ENCODE results near the gene GDF7.

Gene GDF7

DNA sequence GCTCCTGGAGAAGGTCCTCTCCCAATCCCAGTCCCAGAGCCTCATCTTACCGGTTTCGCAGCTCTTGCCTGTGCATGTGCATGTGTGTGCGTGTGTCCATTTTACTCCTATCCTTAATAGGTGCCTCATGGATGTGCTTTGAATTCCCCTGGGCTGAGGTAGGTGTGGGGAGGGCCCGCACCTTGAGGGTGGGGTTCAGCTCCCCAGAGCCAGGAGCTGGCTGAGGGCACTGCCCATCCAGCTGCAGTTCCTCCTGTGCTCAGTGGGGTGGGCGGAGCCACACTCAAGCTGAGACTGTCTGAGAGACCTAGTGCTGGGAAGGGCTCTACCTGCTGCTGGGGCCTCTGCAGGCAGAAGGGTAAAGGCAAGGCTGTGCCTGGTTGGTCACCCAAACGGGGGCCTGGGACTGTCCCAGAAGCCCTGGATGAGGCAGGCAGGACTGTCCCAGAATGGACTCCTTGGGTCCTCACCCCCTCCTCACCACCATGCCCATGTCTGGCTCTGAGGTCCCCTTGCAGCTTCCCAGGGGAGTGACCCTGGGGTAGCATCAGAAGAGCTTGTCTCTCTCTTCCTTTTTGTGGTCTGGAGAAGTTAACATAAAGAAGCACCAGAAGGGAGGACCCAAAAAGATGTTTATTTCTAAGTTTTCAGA is 8.9 kb downstream of the GDF7 start:
- DNase-seq: peak; percentile 5

DNA sequence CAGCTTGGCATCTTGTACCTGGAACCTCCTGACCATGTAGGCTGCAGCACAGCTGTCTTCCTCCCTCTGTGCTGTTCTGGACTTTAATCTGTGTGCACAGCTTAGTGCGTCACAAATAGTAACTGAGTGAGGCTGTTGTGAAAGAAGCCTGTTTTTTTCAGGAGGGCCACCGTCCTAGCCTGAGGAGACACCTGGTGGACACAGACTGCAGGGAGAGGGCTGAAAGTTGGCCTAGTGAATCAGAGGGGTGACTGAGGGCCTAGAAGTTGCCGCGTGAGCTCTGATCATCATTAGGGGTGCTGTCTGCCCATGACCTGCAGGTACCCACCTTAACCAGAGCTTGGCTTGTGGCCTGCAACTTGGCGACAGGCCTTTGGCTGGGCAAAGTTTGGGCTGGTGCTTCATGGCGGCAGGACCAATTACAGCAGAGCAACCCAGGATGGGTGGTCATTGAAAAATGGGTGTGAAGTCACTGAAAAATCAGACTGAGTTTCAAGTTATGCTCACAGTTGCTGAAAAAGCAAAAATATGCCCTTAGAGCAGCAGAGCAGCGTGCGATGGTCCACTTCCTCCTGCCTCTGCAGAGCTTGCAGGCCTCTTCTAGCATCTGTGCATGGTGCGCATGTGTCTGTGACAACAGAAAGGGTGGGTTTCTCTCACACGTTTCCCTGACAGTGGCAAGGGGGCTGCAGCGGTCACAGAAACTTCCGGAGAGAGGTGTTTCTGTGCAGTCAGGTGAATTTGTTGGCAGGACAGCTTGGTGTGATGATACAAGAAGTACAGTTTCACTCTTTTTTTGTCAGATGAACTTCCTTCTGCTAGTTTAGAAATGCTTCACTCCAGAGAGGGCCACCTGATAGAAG is 9.6 kb downstream of the GDF7 start:
- peak; percentile 1 for DNase-seq

DNA sequence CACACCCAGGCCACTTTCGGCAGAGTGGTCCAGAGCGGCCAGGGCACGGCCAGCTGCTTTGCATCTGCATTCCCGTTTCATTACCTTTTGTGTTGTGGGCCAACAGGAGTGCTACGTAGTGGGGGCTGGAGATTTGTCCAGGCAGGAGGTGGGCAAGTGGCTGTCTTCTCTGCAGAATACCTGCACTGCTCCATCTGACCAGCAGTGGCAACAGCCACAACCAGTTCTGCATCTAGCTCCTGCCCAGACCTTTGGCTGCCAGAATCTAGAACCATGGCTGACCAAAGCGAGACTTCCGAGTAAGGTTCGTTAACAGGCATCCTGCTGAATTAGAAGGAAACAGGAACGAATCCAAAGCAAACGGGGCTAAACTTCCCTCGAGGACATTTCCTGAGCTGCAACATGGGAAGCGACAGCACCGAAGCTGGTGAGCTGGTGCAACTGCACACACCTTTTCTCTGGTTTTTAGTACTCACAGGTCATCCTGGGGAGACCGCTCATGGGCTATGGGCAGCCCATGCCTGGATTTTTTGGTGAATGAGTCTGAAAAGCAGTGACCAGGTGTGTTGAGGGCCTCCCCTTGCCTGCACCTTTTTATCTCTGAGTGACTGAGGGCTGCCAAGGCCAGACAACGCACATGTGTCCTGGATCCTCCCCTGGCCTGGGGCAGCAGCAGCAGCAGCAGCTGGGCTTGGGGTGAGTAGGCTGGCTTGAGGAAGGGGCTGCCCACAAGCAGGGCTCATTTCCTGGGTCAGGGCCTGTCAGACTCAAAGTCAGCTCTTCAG is 10.5 kb downstream of the GDF7 start:
- DNase-seq: peak; percentile 4

DNA sequence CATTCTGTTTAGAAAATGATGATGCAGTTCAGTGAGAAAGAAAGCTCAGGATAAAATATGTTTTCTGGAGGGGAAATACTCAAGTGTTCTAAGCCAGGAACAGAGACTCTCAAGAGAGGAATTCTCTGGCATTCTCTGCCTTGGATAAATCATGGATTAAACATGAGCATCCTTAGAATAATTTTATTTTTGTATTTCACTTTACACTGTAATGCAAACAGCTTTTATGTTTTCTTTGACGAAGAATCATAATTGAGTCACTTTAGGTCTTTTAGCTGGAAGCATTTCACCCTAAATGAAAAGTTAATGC is 11.1 kb downstream of the GDF7 start:
- no peak for DNase-seq

DNA sequence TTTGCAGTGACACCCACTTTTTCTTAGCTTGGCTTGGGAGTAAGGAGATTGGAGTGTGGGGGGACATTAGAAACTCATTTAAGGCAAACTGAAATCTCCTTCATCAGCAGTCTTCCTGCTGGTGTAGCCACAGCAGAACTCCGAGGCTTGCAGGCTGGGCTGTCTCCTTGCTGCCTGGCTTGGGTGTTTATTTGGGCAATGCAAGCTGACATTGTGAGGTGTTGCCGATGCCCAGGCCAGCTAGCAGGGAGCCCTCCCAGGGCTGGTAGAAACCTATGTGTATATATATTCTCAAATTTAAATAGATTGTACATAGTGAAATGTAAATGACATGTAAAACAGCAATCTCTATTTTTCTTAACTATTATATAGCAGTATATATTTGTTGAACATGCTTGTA is 11.8 kb downstream of the GDF7 start:
- DNase-seq: no peak

DNA sequence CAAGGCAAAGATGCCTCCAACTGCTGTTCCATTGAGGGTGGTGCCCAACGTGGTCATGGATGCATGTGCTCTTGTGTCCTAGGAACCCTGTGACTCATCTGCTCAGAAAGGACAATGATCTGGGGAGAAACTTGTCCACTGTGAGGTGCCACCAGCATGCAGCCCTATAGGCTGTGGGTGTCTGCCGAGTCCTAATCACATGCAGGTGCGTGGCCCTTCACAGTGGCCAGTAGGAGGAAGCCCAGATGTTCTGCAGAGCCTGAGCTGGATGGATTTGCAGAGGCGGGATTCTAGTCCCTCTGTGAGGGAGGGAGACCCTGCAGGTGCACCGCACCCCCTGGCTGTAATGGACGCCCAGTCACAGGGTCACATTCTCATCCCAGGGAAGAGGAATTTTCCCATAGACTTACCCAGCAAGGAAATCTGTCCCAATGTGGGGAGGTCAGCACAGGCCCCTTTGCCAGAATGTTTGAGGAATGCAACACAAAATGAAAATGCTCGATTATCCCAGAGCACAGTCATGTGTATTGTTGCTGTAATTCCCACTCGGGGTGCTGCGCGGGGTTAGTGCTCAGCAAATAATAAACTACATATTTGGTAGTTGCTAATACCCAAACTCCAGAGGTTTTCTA is 13.9 kb downstream of the GDF7 start:
- DNase-seq: no peak

DNA sequence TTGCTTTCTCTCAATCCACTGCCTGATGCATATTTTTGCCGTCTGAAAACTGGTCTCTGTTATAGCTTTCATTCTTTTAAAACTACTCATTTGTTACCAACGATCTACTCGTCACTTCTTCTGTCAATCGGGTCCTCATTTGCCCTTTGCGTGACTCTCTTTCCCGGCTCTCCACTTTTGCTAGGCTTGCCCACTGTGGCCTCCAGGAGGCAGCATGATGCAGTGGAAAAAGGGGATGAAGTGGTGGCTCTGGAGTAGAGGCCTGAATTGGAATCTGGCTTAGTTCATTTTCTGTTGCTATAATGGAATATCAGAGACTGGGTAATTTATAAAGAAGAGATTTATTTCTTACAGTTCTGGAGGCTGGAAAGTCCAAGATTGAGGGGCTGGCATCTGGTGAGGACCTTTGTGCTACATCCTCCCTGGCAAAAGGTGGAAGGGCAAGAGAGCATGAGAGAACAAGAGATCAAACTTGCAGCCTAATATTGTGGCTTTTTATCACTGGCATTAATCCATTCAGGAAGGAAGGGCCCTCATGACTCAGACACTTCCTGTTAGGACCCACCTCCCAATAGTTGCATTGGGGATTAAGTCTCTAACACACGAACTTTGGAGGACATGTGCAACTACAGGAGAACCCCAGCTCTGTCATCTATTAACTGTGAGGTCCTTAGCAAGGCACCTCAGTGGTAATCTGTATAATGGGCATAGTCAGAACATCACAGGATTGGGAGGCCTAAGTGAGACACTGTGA is 15.4 kb downstream of the GDF7 start:
- no peak for DNase-seq

DNA sequence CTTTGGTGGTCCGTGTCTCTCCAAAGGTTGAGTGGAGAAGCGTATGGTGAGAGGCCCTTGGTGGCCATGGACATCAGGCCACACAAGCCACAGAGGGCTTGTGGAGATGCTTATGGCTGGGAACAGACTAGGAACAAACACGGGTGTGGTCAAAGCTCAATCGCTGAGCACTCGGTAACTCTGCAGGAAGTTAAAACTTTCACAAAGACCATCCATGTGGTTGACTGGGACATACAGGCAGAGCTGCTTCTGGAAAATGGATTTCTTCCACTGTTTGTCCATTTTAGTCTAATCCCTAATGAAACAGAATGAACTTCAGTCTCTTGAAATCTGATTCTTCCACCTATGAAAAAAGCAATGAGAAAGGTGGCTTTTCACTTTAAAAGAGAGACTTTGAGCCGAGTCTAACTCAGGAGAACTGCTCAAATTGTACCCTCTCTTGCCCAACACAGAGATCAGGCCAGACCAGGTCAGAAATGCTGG is 17.7 kb downstream of the GDF7 start:
- DNase-seq: no peak

DNA sequence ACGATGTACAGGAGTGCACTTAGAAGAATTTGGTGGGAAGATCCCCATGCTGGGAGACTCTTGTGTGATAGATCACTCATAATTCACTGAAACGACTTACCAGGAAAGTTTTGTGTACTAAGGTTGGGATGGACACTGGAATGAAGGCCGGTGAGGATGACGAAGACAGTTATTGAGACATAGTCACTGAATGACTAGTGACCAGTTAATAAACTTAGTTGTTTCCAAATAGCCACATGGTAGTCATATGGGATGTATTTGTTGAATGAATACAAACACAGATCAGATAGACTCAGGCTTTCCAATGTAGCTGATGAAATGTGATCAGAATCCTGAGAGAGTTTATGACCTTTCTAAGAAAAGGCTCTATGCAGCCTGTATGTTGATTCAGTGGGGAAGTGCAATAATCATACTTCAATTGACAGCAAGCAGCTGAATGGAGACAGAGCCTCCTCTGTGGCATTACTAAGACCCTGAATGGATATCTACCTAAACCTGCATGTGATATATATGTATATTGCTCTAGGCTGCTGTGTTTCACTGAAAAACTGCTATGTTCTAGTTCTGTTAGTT is 20.4 kb downstream of the GDF7 start:
- DNase-seq: no peak

DNA sequence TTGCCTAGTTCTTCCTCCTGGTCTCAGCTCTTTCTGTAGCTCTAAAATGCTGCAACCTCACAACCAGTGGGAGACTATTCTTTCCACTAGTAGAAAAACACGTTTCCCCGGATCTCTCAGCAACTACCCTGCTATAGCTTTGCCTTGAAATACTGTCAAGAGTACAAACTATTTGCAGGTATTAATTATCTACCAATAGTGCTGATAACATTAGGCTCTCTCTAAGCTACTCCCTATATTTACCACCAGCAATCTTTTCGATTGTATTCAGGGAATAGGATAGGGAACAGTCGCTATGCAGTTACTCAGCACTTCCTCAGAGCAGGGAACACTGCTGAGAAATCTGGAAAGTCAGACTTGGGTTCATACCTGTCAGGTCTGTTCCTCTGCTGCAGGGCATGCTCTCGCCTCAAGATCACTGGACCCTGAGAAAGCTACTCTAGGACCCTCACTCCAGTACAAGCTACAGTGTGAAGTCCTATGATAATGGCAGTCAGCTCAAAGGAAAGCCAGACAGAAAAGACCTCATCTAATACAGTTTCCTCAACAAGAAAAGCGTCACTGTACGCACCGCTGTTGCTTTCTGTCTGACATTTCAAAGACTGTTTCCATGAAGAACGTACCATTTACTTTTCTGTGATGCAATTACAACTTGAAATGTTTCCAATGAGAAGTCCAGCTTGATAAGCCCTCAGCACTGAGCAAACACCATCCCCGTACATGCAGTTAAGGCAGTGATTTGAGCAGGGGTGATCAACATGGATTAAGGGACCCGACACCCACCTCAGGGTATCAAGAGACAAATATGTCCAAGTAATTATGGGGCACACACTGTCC is 22.7 kb downstream of the GDF7 start:
- DNase-seq: no peak

DNA sequence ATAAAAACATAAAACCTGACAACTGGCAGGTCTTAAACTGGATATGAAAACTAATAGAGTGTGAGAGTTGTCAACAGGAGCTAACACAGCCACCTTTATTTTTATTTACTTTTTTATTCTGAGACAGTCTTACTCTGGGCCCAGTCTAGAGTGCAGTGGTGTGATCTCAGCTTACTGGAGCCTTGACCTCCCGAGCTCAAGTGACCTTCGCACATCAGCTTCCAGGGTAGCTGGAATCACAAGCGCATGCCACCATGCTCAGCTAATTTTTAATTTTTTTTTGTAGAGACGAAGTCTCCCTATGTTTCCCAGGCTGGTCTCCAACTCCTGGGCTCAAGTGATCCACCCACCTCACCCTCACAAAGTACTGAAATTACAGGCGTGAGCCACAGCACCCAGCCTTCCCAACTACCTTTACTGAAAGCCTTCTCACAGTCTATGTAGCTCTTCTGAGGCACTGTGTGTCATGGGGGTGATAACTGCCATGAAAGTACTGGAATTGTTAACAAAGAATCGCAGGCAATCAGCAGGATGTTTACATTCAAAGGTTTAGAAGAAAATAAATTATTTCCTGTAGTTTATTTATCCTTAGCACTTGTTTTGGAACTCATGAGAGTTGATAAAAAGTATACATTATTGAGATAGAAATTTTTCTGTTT is 24.3 kb downstream of the GDF7 start:
- DNase-seq: no peak

DNA sequence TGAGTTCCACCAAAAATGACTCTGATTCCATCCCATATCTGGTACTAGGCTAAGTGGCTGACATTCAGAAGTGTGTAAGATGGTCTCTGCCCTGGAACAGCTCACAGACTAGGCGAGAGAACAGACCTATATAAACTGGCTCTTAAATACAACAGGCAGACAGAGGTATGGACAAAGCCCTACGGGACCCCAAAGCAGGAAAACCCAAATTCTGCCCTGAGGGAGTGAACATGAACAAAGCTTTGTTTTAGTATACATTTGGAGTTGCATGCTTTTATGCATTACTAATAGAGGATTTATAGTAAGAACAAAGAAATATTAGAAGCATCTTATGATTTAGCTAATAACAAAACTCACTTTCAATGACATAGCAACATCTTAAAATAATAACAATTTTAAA is 25.1 kb downstream of the GDF7 start:
- DNase-seq: no peak

DNA sequence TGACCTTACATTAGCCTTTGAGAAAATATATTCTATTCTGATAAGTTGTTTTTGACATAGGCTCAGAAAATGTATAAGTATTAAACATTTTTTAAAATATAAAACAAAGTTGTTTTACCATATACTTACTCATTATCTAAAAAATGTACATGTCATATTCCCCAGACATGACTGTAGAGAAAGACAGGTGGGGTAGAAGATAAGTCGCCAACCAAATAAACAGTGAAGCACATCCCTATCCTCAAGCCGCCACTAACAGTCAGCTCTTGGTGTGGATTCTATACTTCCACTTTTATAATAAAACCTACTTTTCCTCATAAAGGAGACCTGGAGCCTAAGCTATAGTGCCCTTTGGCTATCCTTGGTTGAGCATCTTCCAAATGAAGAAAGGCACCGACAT is 26.4 kb downstream of the GDF7 start:
- DNase-seq: no peak

DNA sequence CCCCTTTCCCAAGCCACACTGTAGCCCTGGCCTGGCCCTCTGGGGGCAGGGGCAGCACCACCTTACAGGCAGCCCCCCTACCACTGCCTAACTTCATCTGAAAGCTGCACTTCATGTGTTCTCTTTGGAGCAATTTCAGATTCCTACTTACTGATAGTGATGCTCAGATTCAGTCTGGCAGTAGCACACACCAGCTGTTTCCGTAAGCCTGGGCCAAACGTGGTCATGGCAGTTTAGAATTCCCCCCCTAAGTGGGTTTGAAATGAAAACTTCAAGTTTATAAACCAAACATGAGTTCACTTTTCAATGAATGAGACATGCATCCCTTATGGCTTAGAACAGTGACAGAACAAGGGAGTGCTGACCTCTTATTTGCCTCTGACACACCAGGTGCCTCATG is 29.4 kb downstream of the GDF7 start:
- no peak for DNase-seq

DNA sequence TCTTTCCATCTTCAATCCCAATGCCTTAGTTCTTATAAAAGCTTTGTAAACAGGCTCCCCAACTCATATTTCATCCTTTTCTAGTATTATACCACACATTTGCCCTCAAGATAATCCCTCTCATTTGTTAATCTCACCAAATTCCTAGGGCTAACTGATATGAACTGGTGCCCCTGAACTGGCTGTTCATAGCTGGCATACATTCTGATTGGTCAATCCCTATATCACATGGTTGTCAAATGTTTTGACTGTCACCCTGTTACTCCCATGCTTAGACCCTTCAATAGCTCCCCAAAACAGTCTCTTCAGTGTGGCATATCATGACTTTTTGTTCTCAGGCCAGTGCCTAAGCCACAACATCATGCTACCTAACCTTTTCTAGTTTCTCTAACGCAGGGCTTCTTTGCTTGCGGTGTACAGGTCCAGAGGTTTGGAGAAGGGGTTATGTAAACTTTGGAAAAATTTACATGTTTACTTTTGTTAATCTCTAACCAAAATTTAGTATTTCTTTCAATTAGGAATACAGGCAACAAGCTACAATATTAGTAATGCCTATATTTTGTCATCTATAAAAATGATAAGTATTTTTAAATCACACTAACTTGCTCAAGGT is 30.5 kb downstream of the GDF7 start:
- no peak for DNase-seq

DNA sequence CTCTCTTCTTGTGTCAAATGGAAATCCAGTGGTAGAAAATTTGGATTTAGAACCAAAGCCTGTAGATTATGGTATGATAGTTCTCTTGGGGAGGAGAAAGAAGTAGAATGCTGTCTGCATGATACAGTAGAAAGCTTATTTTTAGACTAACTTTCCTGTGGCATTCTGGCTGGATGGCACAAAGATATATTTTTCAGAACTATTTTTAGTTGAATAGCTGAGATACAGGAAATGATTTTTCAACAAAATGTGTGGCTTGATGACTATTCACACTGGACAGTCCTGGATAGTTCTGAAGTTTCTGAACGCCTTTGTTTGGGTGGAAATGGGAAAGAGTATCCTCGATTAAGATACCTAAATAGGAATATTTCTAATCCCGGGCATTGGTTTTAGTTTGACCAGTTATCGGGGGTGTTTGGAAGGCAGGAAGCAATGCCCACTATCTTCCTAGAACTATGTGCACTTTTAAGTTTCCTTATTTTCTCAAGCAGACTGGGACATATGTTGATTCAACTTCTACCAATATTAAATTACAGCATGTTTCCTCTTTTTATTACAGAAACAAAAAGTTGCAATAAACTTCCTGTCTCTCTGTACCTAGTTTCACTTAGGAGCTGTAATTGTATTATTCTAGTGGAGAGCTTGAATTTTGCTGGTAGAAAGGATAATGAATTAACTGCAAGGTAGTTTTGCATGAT is 32.1 kb downstream of the GDF7 start:
- no peak for DNase-seq

DNA sequence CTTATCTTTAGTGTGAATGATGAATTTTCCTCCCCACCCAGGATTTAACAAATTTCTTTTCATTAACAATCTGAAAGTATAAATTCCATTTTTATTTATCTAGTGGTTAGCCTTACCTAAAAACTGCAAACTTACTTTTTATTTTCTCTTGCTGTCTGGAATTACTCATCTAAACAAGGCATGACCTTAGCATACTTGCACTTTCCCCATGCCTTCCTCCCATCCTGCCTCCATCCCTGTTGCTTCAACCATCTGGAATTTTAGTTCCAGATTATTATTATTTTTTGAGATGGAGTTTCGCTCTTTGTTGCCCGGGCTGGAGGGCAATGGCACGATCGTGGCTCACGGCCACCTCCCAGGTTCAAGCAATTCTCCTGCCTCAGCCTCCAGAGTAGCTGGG is 35.6 kb downstream of the GDF7 start:
- no peak for DNase-seq

DNA sequence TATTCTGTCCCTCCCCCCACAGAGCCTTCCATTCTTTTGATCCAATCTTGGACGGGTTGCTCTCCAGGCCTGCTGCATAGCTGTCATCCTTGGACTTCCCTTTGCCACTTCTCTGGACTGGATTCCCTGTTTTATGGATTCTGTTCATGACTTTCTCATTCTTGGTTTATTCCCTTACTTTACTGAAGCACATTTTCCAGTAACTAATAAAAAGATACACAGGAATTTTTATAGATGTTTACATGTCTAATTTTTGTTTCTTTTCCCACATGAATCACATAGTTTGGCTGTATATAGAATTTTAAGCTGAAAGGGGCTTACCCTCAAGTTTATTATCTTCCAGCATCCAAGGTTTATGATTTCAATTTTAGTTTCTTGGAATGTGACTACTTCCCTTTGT is 37.9 kb downstream of the GDF7 start:
- no peak for DNase-seq

DNA sequence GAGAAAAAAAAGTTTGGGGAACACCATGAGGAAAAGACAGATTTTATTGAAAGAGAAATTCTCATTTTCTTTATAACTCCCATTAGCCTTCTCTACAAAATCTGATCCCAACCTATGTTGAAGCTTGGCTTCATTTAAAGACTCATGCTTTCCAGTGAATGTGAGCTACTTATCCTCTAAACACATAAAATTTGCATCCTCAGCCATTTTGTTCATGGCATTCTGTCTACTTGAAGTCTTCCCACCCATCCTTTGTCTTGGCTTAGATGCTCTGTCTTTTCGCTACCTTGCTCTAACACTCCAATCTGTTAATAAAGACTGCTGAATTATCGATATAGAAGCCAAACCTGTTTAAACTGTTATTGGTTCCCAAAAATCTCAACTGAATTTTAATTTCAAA is 39.3 kb downstream of the GDF7 start:
- DNase-seq: no peak

DNA sequence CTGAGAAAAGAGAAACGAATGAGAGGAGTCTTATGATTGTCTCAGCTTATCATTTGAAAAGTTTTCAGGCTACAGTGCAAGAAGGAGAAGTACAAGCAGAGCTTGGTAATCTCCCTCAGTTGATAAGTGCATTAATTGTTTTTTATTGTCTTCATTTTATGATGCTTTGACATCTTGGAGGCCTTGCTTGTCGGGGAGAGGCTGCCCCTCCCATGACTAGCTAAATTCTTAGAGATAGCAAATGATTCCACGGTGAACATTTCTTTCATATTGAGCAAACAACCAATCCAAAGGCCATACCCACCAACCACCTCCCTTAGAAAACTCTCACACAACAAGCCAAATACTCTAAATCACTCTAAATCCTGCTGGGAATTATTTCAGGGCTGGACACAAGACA is 39.8 kb downstream of the GDF7 start:
- no peak for DNase-seq

Data from retina (tissue), 1 donor.